ENCODE measurements around the gene DCTN3. TPM values are rescaled to one million over a fixed set of nuclear protein-coding genes. Genes with fewer than 3 reads are reported as not detected.

Gene DCTN3
- total RNA-seq, 1 donor, result 84.0 TPM

DNA sequence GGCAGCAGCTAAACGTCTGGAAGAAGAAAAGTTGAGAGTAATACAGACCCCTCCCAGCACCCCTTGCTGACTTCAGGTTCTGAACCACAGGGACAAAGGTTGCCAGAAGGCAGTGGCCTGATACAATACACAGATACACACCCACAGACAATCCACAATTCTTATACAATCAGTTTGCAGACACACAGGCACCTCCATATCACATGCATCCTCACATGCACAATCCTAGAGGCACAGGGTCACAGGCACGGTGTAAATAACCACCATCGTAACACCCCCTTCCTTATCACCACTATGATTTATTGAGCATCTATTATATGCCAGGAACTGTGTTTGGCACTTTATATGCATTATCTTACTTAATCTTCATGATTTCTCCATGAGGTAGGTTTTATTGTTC, 39.0 kb downstream of the DCTN3 start:
- Histone ChIP-seq H3K79me2 (ENCODE audit: insufficient read depth, low read length) (no peaks in the 10 kb centered on the region), H3K27ac (ENCODE audit: low read depth, low read length) (no peak overlapping the region), H3K27me3 (ENCODE audit: insufficient read depth, low read length) (peaks cover 66% of the 10 kb centered on the region), H3K36me3 (ENCODE audit: insufficient read depth, low read length) (no peaks in the 10 kb centered on the region), H4K20me1 (ENCODE audit: insufficient read depth, low read length) (no peaks in the 10 kb centered on the region), H3K9me3 (ENCODE audit: low read depth, low read length) (no peaks in the 10 kb centered on the region), H3K4me2 (ENCODE audit: insufficient read depth, low read length) (no peak overlapping the region), H3K4me1 (ENCODE audit: insufficient read depth, low read length) (no peaks in the 10 kb centered on the region), H2AFZ (ENCODE audit: low read length) (no peak overlapping the region), H3K4me3 (ENCODE audit: insufficient read depth, low read length) (no peak overlapping the region)
- no peak for DNase-seq (ENCODE audit: insufficient read length, low spot score, missing footprints)
- TF ChIP-seq, protein P1, sequence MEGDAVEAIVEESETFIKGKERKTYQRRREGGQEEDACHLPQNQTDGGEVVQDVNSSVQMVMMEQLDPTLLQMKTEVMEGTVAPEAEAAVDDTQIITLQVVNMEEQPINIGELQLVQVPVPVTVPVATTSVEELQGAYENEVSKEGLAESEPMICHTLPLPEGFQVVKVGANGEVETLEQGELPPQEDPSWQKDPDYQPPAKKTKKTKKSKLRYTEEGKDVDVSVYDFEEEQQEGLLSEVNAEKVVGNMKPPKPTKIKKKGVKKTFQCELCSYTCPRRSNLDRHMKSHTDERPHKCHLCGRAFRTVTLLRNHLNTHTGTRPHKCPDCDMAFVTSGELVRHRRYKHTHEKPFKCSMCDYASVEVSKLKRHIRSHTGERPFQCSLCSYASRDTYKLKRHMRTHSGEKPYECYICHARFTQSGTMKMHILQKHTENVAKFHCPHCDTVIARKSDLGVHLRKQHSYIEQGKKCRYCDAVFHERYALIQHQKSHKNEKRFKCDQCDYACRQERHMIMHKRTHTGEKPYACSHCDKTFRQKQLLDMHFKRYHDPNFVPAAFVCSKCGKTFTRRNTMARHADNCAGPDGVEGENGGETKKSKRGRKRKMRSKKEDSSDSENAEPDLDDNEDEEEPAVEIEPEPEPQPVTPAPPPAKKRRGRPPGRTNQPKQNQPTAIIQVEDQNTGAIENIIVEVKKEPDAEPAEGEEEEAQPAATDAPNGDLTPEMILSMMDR (IDR thresholded peaks at IDR 0.05; ENCODE audit: extremely low read depth, low read depth, low read length), result no peak

DNA sequence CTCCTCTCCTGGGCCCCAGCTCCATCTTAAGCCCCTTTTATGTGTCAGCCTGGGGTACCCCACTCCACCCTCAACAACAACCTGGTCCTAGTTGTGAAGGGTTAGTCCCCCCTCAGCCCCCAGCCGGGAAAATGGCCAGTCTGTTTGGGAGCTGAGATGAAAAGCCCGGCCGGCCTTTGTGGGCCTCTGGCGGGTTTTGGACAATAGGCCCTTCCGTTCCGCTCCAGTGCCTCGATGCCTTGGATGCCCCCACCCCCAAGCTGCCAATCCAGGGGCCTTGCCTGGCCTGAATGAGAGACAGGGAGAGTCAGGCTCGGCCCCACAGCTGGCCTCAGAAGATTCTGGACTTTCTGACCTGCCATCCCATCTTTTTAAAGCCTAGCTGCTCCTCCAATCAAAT, 39.9 kb downstream of the DCTN3 start:
- H3K4me1 ChIP-seq (ENCODE audit: insufficient read depth, low read length), result no peaks in the 10 kb centered on the region
- H3K27me3 ChIP-seq (ENCODE audit: insufficient read depth, low read length), result peaks cover 65% of the 10 kb centered on the region
- H3K27ac ChIP-seq (ENCODE audit: low read depth, low read length), result no peak overlapping the region
- H2AFZ ChIP-seq (ENCODE audit: low read length), result no peak overlapping the region
- no peak for DNase-seq (ENCODE audit: insufficient read length, low spot score, missing footprints)
- H3K79me2 ChIP-seq (ENCODE audit: insufficient read depth, low read length), result no peaks in the 10 kb centered on the region
- no peak overlapping the region for H3K4me2 ChIP-seq (ENCODE audit: insufficient read depth, low read length)
- no peaks in the 10 kb centered on the region for H3K36me3 ChIP-seq (ENCODE audit: insufficient read depth, low read length)
- no peaks in the 10 kb centered on the region for H3K9me3 ChIP-seq (ENCODE audit: low read depth, low read length)
- H3K4me3 ChIP-seq (ENCODE audit: insufficient read depth, low read length), result no peak overlapping the region
- TF ChIP-seq, protein P1 (IDR thresholded peaks at IDR 0.05; ENCODE audit: extremely low read depth, low read depth, low read length), result no peak
- H4K20me1 ChIP-seq (ENCODE audit: insufficient read depth, low read length), result no peaks in the 10 kb centered on the region

DNA sequence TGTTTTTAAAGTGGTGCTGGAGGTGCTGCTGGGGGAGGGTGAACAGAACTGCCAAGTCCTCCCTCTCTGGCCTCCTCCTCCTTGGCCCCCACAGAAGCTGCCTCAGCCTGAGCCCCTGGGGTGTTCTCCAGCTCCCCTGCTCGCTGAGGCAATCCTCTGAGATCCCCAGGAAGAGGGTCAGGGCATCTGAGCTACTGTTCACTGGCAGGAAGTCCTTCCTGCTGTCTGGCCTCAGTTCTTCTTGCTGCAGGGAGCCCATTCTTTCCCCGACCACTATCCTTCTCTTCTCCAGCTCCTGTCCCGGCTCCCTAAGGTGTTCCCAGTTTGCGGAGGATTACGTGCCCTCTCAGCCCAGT, 40.5 kb downstream of the DCTN3 start:
- no peaks in the 10 kb centered on the region for H3K36me3 ChIP-seq (ENCODE audit: insufficient read depth, low read length)
- H3K4me3 ChIP-seq (ENCODE audit: insufficient read depth, low read length), result no peak overlapping the region
- no peaks in the 10 kb centered on the region for H3K9me3 ChIP-seq (ENCODE audit: low read depth, low read length)
- DNase-seq (ENCODE audit: insufficient read length, low spot score, missing footprints), result no peak
- no peak overlapping the region for H3K27ac ChIP-seq (ENCODE audit: low read depth, low read length)
- H4K20me1 ChIP-seq (ENCODE audit: insufficient read depth, low read length), result no peaks in the 10 kb centered on the region
- no peak overlapping the region for H3K4me2 ChIP-seq (ENCODE audit: insufficient read depth, low read length)
- no peaks in the 10 kb centered on the region for H3K4me1 ChIP-seq (ENCODE audit: insufficient read depth, low read length)
- H3K27me3 ChIP-seq (ENCODE audit: insufficient read depth, low read length), result peaks cover 60% of the 10 kb centered on the region
- H2AFZ ChIP-seq (ENCODE audit: low read length), result no peak overlapping the region
- TF ChIP-seq, protein P1 (IDR thresholded peaks at IDR 0.05; ENCODE audit: extremely low read depth, low read depth, low read length), result no peak
- no peaks in the 10 kb centered on the region for H3K79me2 ChIP-seq (ENCODE audit: insufficient read depth, low read length)

DNA sequence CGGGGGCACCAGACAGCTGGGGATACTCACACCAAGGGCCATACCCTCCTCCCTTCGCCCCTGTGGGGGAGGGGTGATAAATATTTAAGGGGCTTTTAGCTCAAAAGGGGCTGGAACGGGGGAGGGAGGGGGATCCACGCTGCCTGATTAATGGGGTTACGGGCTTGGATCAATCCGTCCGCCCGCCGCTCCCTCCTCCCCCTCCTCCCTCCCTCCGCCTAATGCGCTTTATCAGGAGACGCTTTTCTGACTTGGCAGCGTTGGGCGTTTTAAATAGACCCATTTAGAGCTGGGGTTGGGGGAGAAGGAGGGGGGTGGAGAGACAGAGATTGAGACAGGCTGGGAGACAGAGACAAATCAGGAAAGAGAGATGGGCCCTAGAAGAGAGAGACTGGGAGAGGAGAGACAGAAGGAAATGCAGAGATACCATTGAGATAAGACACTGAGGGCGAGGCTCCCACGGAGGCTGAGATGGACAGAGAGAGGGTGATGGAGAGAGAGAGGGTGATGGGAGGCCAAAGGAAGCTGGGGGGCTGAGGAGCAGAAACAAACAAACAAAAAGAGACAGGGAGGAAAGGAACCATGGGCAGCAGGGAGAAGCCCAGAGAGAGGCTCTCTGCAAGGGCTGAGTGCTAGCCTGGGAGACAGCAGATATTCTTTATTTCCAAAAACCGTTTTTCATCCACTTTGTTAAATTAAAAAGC, 41.0 kb downstream of the DCTN3 start:
- Histone ChIP-seq H2AFZ (ENCODE audit: low read length) (no peak overlapping the region), H3K9me3 (ENCODE audit: low read depth, low read length) (no peaks in the 10 kb centered on the region), H4K20me1 (ENCODE audit: insufficient read depth, low read length) (no peaks in the 10 kb centered on the region), H3K27ac (ENCODE audit: low read depth, low read length) (no peak overlapping the region), H3K4me2 (ENCODE audit: insufficient read depth, low read length) (no peak overlapping the region), H3K4me3 (ENCODE audit: insufficient read depth, low read length) (no peak overlapping the region), H3K4me1 (ENCODE audit: insufficient read depth, low read length) (no peaks in the 10 kb centered on the region), H3K27me3 (ENCODE audit: insufficient read depth, low read length) (peaks cover 56% of the 10 kb centered on the region), H3K36me3 (ENCODE audit: insufficient read depth, low read length) (no peaks in the 10 kb centered on the region), H3K79me2 (ENCODE audit: insufficient read depth, low read length) (no peaks in the 10 kb centered on the region)
- DNase-seq (ENCODE audit: insufficient read length, low spot score, missing footprints), result no peak
- TF ChIP-seq, protein P1 (IDR thresholded peaks at IDR 0.05; ENCODE audit: extremely low read depth, low read depth, low read length), result no peak
